ENCODE data around the gene STX1A.

STX1A gene

DNA sequence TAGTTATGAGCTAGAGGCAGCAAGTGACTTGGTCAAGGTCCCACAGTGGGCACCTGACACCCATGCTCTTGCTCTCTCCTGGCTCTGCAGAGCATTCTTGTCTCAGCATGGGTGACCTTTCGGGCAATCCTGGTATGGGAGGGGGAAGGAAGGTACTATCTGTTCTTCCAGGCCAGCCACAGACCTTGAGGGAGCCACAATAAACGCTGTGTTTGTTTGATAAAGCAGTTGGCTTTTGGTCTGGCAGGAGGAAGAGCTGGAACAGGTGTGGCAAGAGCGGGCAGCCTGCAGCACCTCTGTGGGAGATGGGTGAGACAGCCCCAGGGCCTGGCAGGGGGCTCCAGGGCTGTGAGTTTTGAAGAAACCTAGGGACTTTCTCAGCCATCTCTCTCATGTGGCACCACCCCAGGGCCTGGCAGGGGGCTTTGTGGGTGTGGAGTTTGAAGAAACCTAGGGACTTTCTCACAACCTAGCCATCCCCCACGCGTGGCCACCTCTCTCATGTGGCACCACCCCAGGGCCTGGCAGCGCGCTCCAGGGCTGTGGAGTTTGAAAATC is 39.2 kb upstream of the STX1A start:
- TF ChIP-seq, protein P1, sequence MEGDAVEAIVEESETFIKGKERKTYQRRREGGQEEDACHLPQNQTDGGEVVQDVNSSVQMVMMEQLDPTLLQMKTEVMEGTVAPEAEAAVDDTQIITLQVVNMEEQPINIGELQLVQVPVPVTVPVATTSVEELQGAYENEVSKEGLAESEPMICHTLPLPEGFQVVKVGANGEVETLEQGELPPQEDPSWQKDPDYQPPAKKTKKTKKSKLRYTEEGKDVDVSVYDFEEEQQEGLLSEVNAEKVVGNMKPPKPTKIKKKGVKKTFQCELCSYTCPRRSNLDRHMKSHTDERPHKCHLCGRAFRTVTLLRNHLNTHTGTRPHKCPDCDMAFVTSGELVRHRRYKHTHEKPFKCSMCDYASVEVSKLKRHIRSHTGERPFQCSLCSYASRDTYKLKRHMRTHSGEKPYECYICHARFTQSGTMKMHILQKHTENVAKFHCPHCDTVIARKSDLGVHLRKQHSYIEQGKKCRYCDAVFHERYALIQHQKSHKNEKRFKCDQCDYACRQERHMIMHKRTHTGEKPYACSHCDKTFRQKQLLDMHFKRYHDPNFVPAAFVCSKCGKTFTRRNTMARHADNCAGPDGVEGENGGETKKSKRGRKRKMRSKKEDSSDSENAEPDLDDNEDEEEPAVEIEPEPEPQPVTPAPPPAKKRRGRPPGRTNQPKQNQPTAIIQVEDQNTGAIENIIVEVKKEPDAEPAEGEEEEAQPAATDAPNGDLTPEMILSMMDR (conservative IDR thresholded peaks at IDR 0.05; ENCODE audit: control insufficient read depth, insufficient read depth, low read depth, low read length): no peak
- H3K4me3 ChIP-seq (ENCODE audit: control insufficient read depth, low read depth, low read length): no peak overlapping the region
- no peak for DNase-seq (ENCODE audit: low read depth)

DNA sequence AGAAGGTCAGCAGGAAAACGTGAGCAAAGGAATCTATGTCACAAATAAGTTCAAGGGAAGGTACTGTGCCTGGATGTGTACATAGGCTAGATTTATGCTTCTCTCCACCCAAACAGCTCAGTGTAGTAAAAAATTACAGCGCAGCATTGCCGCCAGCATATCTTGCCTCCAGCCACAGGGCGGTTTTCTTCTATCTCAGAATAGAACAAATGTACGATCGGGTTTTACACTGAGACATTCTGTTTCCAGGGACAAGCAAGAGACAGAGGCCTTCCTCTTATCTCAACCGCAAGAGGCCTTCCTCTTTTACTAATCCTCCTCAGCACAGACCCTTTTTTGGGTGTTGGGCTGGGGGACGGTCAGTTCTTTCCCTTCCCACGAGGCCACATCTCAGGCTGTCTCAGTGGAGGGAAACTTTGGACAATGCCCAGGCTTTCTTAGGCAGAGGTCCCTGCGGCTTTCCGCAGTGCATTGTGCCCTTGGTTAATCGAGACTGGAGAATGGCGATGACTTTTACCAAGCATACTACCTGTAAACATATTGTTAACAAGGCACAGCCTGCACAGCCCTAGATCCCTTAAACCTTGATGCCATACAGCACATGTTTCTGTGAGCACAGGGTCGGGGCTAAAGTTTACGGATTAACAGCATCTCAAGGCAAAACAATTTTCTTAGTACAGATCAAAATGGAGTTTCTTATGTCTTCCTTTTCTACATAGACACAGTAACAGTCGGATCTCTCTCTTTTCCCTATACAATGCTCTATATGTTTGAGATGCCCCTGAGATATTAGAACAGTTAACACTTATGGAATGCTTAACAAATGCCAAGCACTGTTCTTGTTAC is 30.7 kb upstream of the STX1A start:
- no peak for DNase-seq (ENCODE audit: low read depth)
- H3K4me3 ChIP-seq (ENCODE audit: control insufficient read depth, low read depth, low read length): no peak overlapping the region
- TF ChIP-seq, protein P1 (conservative IDR thresholded peaks at IDR 0.05; ENCODE audit: control insufficient read depth, insufficient read depth, low read depth, low read length): no peak

GRCh38 chr7:73746378-73746777 is 26.9 kb upstream of the STX1A start:
- DNase-seq (ENCODE audit: low read depth): no peak
- TF ChIP-seq, protein P1 (conservative IDR thresholded peaks at IDR 0.05; ENCODE audit: control insufficient read depth, insufficient read depth, low read depth, low read length): no peak
- H3K4me3 ChIP-seq (ENCODE audit: control insufficient read depth, low read depth, low read length): no peak overlapping the region

DNA sequence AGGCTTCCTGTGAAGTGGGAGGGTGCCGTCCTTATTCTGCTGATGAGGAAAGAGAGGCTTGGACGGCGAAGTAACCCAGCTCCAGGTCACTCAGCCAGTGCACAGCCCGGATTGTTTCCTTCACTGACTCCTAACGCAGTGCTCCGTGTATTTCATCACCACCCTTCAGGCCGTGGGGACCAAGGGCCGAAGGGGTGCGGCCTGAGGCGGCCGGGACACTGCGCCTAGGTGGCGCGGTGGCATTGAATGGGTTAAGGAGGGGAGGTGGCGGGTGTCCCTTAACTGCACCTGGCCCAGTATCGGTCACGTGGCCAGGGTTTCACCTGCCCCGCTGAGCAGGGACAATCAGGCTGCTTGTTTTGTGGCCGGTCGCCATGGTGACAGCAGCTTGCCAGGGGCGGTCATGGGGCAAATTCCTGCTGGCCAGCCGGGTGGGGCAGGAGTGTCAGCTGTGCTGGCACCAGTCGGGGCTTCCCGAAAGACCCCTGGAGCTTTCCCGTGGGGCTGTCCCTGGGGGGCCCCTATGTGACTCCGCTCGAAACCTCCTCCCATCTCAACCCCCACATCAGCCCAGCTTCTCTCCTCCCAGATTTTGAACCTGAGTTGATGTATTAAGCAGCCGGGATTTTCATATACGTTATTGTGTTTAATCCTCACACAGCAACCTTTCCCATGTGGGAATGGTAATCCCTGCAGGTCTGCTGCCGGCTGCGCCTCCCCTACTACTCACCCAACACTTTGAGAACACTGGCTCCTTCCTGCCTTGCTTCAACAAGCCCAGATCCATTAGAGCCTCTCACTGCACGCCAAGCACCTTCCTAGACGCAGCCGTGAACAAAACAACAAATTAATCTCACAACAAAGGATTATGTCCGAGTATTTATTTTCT is 23.5 kb upstream of the STX1A start:
- no peak for DNase-seq (ENCODE audit: low read depth)

GRCh38 chr7:73742338-73742752 is 22.9 kb upstream of the STX1A start:
- DNase-seq (ENCODE audit: low read depth): no peak
- H3K4me3 ChIP-seq (ENCODE audit: control insufficient read depth, low read depth, low read length): no peak overlapping the region
- TF ChIP-seq, protein P1 (conservative IDR thresholded peaks at IDR 0.05; ENCODE audit: control insufficient read depth, insufficient read depth, low read depth, low read length): no peak

More for the DNA sequence above, 23.5 kb upstream of the STX1A start:
- TF ChIP-seq, protein P1 (conservative IDR thresholded peaks at IDR 0.05; ENCODE audit: control insufficient read depth, insufficient read depth, low read depth, low read length): no peak
- no peak overlapping the region for H3K4me3 ChIP-seq (ENCODE audit: control insufficient read depth, low read depth, low read length)

DNA sequence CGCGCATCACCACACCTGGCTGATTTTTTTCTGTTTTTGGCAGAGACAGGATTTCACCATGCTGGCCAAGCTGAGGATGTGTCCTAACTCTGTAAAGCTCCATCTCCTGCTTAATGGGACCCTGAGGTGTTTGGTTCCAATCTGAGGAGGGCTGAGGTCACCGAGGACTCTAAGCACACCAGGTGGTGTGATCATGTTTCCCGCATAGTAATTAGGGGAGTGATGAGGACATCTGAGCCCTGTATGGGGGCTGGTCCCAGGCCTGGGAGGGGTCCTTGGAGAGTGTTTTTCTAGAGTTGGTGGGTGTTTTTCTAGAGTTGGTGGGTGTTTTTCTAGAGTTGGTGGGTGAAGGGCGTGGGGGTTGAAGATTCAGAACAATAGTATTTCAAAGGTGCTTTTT is 22.1 kb upstream of the STX1A start:
- no peak overlapping the region for H3K4me3 ChIP-seq (ENCODE audit: control insufficient read depth, low read depth, low read length)
- TF ChIP-seq, protein P1 (conservative IDR thresholded peaks at IDR 0.05; ENCODE audit: control insufficient read depth, insufficient read depth, low read depth, low read length): no peak
- no peak for DNase-seq (ENCODE audit: low read depth)

Measured in fibroblast of mammary gland (primary cell).